WTC11 (cell line): ENCODE measurements around the gene TNIK. TPM values are rescaled to one million over a fixed set of nuclear protein-coding genes. Genes with fewer than 3 reads are reported as not detected.
A peak's percentile ranks its signal among the peaks of the same experiment; 100 is the strongest.
"Not testable (repeated sequence)": the region's sequence is repeated elsewhere in the genome, so short reads cannot be mapped to it uniquely, and the experiment has no call there.

Source experiments
- ATAC-seq: fragments of 200-7000 bp; cut with Tn5 transposase; 2 replicates; pipeline ENCODE4 v1.10.0; 2021; ENCODE audit warnings: mild to moderate bottlenecking, moderate library complexity
- CTCF ChIA-PET: fragments of 300-600 bp; sonication (Branson Sonifier 250); formaldehyde crosslinking; loops from one replicate; lab custom pipeline; 2021; ENCODE audit warnings: antibody characterized with exemption; lab: Charles Lee
- POLR2A ChIA-PET: fragments of 350-600 bp; sonication (Branson Sonifier 250); formaldehyde crosslinking; loops from one replicate; lab custom pipeline; 2021; ENCODE audit warnings: antibody characterized with exemption; lab: Charles Lee
- DNase-seq: peaks from one replicate; pipeline ENCODE4 v3.0.0; 2021; ENCODE audit warnings: low spot score
- H3K27ac Mint-ChIP-seq: 2 replicates; pipeline ENCODE4 v1.8.0; 2021; ENCODE audit warnings: mixed read lengths
- H3K27me3 Mint-ChIP-seq: 2 replicates; pipeline ENCODE4 v1.8.0; 2021; ENCODE audit warnings: low read depth, mild to moderate bottlenecking, moderate library complexity, mixed read lengths
- H3K36me3 Mint-ChIP-seq: 2 replicates; pipeline ENCODE4 v1.8.0; 2021; ENCODE audit warnings: mixed read lengths
- H3K4me1 Mint-ChIP-seq: 2 replicates; pipeline ENCODE4 v1.8.0; 2022; ENCODE audit warnings: mixed read lengths
- H3K4me3 Mint-ChIP-seq: 2 replicates; pipeline ENCODE4 v1.8.0; 2021; ENCODE audit warnings: mild to moderate bottlenecking, moderate library complexity, mixed read lengths
- H3K9me3 Mint-ChIP-seq: 2 replicates; pipeline ENCODE4 v1.8.0; 2021; ENCODE audit warnings: mixed read lengths
- FOXK1 ChIP-seq: sonication (generic); formaldehyde crosslinking; IDR thresholded peaks from 2 replicates; pipeline ENCODE4 v1.8.0; 2022; ENCODE audit warnings: mild to moderate bottlenecking, moderate library complexity, missing genetic modification reagents
- GABPB1 ChIP-seq: sonication (generic); formaldehyde crosslinking; IDR thresholded peaks from 2 replicates; pipeline ENCODE4 v1.8.1; 2023; ENCODE audit warnings: mild to moderate bottlenecking, missing genetic modification reagents
- HMGA2 ChIP-seq: fragments of 250-450 bp; sonication (Bioruptor Pico); IDR thresholded peaks from 2 replicates; pipeline ENCODE4 v1.4.0; 2021; ENCODE audit warnings: mild to moderate bottlenecking, moderate library complexity
- JAZF1 ChIP-seq: fragments of 250-450 bp; sonication (Bioruptor Pico); IDR thresholded peaks from 2 replicates; pipeline ENCODE4 v1.9.0; 2021; ENCODE audit warnings: moderate library complexity, mild to moderate bottlenecking, inconsistent platforms
- KAT7 ChIP-seq: sonication (generic); formaldehyde crosslinking; IDR thresholded peaks from 2 replicates; pipeline ENCODE4 v1.8.1; 2023; ENCODE audit warnings: missing genetic modification reagents, mild to moderate bottlenecking, borderline replicate concordance
- NR2C2 ChIP-seq: sonication (generic); formaldehyde crosslinking; IDR thresholded peaks from 2 replicates; pipeline ENCODE4 v1.8.0; 2022; ENCODE audit warnings: mild to moderate bottlenecking, missing genetic modification reagents
- NR3C1 ChIP-seq: sonication (generic); formaldehyde crosslinking; conservative IDR thresholded peaks from 2 replicates; pipeline ENCODE4 v1.8.1; 2023; ENCODE audit warnings: low read depth, mild to moderate bottlenecking, missing genetic modification reagents
- TCF7 ChIP-seq: sonication (generic); formaldehyde crosslinking; IDR thresholded peaks from 2 replicates; pipeline ENCODE4 v1.8.0; 2022; ENCODE audit warnings: mild to moderate bottlenecking, low read depth, missing genetic modification reagents, moderate library complexity
- TP53 ChIP-seq: sonication (generic); formaldehyde crosslinking; IDR thresholded peaks from 2 replicates; pipeline ENCODE4 v1.8.1; 2023; ENCODE audit warnings: mild to moderate bottlenecking, missing genetic modification reagents
- ZNF138 ChIP-seq: sonication (generic); formaldehyde crosslinking; conservative IDR thresholded peaks from 2 replicates; pipeline ENCODE4 v1.8.1; 2022; ENCODE audit warnings: mild to moderate bottlenecking, moderate library complexity, missing genetic modification reagents
- ZNF263 ChIP-seq: sonication (generic); formaldehyde crosslinking; IDR thresholded peaks from 2 replicates; pipeline ENCODE4 v1.8.1; 2022; ENCODE audit warnings: low read depth, mild to moderate bottlenecking, moderate library complexity, missing genetic modification reagents
- ZNF317 ChIP-seq: sonication (generic); formaldehyde crosslinking; IDR thresholded peaks from 2 replicates; pipeline ENCODE4 v1.8.1; 2023; ENCODE audit warnings: low read depth, mild to moderate bottlenecking, moderate library complexity, missing genetic modification reagents, borderline replicate concordance
- ZNF671 ChIP-seq: fragments of 250-450 bp; sonication (Bioruptor Pico); IDR thresholded peaks from 2 replicates; pipeline ENCODE4 v1.8.0; 2021; ENCODE audit warnings: mild to moderate bottlenecking
- total RNA-seq: library from RNA; stranded (reverse); gene quantifications from 3 replicates; pipeline ENCODE4 v1.2.3, GENCODE V29; 2021
- TF ChIP-seq, protein P1 (sequence below): fragments of 250-450 bp; sonication (Bioruptor Pico); IDR thresholded peaks from 2 replicates; pipeline ENCODE4 v1.8.0; 2021; ENCODE audit warnings: mild to moderate bottlenecking
- TF ChIP-seq, protein P2 (sequence below): fragments of 250-450 bp; sonication (Bioruptor Pico); IDR thresholded peaks from 2 replicates; pipeline ENCODE4 v1.9.0; 2021; ENCODE audit warnings: mild to moderate bottlenecking, borderline replicate concordance
- TF ChIP-seq, protein P3 (sequence below): sonication (generic); formaldehyde crosslinking; IDR thresholded peaks from 2 replicates; pipeline ENCODE4 v1.8.0; 2022; ENCODE audit warnings: mild to moderate bottlenecking, missing genetic modification reagents
- TF ChIP-seq, protein P4 (sequence below): fragments of 250-450 bp; sonication (Bioruptor Pico); IDR thresholded peaks from 2 replicates; pipeline ENCODE4 v2.1.2; 2022; ENCODE audit warnings: mild to moderate bottlenecking, moderate library complexity

Gene TNIK
- total RNA-seq, 1 experiment from 2014 or later: 50.3 TPM

DNA sequence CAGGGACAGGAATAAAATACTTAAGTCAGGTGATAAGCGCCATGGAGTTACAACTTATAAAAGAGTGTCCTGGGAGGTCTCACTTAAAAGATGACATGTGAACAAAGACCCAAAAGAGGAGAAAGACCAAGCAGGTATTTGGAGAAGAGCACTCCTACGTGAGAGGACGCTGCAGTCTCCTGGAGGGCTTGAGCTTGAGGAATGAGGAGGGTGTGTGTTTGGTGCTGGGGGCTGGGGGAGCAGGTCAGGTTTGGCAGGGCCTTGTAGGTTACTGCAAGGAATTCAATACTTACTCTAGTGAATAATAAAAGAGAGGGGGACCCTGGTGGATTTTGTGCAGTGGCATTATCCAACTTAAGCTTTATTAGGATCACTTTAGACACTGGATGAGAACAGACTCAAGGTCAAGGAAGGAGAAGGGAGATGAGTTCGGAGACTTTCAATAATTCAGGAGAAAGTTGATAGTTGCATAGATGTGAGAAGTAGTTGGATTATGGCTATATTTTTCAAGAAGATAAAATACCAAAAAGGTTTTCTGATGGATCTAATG is 32.4 kb downstream of the TNIK start:
- Mint-ChIP-seq H3K4me3 (no peak overlapping the region), H3K36me3 (peaks cover 13% of the 10 kb centered on the region), H3K27me3 (no peaks in the 10 kb centered on the region), H3K4me1 (peaks cover 17% of the 10 kb centered on the region), H3K9me3 (peaks cover 4% of the 10 kb centered on the region), H3K27ac (no peak overlapping the region)
- DNase-seq (no peak), ATAC-seq (peak; percentile 63)
- POLR2A ChIA-PET: interaction anchor here (1.0 kb wide), 1 partner anchor 19 kb away, joined by 3 read pairs; no protein-coding TSS in a partner anchor
- TF ChIP-seq NR2C2 (no peak), HMGA2 (CRISPR knock-in tag) (no peak), TCF7 (CRISPR knock-in tag) (no peak), ZNF317 (CRISPR knock-in tag) (no peak)
- CTCF ChIA-PET: interaction anchor here (0.7 to 2.6 kb wide), 10 partner anchors 11 to 99 kb away, joined by 3 to 13 read pairs (median 6); partner anchors contain the start of gene TNIK

DNA sequence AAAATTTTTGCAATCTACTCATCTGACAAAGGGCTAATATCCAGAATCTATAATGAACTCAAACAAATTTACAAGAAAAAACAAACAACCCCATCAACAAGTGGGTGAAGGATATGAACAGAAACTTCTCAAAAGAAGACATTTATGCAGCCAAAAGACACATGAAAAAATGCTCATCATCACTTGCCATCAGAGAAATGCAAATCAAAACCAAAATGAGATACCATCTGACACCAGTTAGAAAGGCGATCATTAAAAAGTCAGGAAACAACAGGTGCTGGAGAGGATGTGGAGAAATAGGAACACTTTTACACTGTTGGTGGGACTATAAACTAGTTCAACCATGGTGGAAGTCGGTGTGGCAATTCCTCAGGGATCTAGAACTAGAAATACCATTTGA is 36.1 kb downstream of the TNIK start:
- H3K27ac Mint-ChIP-seq, H3K9me3 Mint-ChIP-seq, H3K27me3 Mint-ChIP-seq, POLR2A ChIA-PET, ATAC-seq, DNase-seq, H3K4me1 Mint-ChIP-seq, H3K4me3 Mint-ChIP-seq, CTCF ChIA-PET: not testable (repeated sequence)
- peaks cover 13% of the 10 kb centered on the region for H3K36me3 Mint-ChIP-seq

DNA sequence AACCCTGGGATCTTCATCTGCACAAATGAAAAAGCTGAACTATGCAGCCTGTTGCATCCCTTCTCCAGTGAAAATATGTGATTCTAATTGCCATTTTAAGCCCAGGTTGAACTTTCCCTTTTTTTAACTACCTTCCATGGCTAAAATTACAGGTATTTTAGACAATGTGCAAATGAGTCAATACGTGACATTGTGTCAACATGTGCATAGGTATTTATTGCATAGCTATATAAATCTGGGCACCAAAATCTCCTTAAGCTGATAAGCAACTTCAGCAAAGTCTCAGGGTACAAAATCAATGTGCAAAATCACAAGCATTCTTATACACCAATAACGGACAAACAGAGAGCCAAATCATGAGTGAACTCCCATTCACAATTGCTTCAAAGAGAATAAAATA is 37.4 kb downstream of the TNIK start:
- H3K27ac Mint-ChIP-seq, DNase-seq, POLR2A ChIA-PET, H3K27me3 Mint-ChIP-seq, ATAC-seq, CTCF ChIA-PET, H3K9me3 Mint-ChIP-seq, H3K4me3 Mint-ChIP-seq: not testable (repeated sequence)
- Mint-ChIP-seq H3K36me3 (peaks cover 13% of the 10 kb centered on the region), H3K4me1 (peaks cover 13% of the 10 kb centered on the region)

DNA sequence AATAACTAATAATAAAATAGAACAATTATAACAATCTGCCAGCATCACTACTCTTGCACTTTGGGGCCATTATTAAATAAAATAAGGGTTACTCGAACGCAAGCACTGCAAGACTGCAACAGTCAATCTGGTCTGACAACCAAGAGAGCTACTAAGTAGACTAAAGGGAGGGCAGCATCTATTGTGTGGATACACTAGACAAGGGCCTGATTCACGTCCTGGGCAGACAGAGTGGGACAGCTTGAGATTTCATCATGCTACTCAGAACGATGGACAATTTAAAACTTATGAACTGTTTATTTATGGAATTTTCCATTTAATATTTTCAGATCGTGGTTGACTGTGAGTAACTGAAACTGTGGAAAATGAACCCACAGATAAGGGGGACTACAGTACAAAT is 39.5 kb downstream of the TNIK start:
- H3K4me1 Mint-ChIP-seq: peaks cover 28% of the 10 kb centered on the region
- H3K9me3 Mint-ChIP-seq: peaks cover 4% of the 10 kb centered on the region
- CTCF ChIA-PET: interaction anchor here (1.1 to 1.2 kb wide), 2 partner anchors 33 to 145 kb away, joined by 4 read pairs; no protein-coding TSS in a partner anchor
- POLR2A ChIA-PET: no interaction called here
- peaks cover 10% of the 10 kb centered on the region for H3K36me3 Mint-ChIP-seq
- H3K27me3 Mint-ChIP-seq: no peaks in the 10 kb centered on the region
- no peak overlapping the region for H3K4me3 Mint-ChIP-seq
- ATAC-seq (no peak), DNase-seq (no peak)
- H3K27ac Mint-ChIP-seq: no peak overlapping the region
- TF ChIP-seq, protein P1, sequence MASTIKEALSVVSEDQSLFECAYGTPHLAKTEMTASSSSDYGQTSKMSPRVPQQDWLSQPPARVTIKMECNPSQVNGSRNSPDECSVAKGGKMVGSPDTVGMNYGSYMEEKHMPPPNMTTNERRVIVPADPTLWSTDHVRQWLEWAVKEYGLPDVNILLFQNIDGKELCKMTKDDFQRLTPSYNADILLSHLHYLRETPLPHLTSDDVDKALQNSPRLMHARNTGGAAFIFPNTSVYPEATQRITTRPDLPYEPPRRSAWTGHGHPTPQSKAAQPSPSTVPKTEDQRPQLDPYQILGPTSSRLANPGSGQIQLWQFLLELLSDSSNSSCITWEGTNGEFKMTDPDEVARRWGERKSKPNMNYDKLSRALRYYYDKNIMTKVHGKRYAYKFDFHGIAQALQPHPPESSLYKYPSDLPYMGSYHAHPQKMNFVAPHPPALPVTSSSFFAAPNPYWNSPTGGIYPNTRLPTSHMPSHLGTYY (CRISPR knock-in tag): no peak
- TF ChIP-seq NR3C1 (CRISPR knock-in tag) (no peak), ZNF138 (CRISPR knock-in tag) (no peak), TP53 (CRISPR knock-in tag) (no peak), FOXK1 (CRISPR knock-in tag) (no peak), ZNF671 (no peak), ZNF263 (CRISPR knock-in tag) (no peak), KAT7 (CRISPR knock-in tag) (no peak), GABPB1 (CRISPR knock-in tag) (no peak), JAZF1 (CRISPR knock-in tag) (no peak)
- TF ChIP-seq, protein P2, sequence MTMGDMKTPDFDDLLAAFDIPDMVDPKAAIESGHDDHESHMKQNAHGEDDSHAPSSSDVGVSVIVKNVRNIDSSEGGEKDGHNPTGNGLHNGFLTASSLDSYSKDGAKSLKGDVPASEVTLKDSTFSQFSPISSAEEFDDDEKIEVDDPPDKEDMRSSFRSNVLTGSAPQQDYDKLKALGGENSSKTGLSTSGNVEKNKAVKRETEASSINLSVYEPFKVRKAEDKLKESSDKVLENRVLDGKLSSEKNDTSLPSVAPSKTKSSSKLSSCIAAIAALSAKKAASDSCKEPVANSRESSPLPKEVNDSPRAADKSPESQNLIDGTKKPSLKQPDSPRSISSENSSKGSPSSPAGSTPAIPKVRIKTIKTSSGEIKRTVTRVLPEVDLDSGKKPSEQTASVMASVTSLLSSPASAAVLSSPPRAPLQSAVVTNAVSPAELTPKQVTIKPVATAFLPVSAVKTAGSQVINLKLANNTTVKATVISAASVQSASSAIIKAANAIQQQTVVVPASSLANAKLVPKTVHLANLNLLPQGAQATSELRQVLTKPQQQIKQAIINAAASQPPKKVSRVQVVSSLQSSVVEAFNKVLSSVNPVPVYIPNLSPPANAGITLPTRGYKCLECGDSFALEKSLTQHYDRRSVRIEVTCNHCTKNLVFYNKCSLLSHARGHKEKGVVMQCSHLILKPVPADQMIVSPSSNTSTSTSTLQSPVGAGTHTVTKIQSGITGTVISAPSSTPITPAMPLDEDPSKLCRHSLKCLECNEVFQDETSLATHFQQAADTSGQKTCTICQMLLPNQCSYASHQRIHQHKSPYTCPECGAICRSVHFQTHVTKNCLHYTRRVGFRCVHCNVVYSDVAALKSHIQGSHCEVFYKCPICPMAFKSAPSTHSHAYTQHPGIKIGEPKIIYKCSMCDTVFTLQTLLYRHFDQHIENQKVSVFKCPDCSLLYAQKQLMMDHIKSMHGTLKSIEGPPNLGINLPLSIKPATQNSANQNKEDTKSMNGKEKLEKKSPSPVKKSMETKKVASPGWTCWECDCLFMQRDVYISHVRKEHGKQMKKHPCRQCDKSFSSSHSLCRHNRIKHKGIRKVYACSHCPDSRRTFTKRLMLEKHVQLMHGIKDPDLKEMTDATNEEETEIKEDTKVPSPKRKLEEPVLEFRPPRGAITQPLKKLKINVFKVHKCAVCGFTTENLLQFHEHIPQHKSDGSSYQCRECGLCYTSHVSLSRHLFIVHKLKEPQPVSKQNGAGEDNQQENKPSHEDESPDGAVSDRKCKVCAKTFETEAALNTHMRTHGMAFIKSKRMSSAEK (CRISPR knock-in tag): no peak
- TF ChIP-seq, protein P3, sequence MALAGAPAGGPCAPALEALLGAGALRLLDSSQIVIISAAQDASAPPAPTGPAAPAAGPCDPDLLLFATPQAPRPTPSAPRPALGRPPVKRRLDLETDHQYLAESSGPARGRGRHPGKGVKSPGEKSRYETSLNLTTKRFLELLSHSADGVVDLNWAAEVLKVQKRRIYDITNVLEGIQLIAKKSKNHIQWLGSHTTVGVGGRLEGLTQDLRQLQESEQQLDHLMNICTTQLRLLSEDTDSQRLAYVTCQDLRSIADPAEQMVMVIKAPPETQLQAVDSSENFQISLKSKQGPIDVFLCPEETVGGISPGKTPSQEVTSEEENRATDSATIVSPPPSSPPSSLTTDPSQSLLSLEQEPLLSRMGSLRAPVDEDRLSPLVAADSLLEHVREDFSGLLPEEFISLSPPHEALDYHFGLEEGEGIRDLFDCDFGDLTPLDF (CRISPR knock-in tag): no peak
- TF ChIP-seq, protein P4, sequence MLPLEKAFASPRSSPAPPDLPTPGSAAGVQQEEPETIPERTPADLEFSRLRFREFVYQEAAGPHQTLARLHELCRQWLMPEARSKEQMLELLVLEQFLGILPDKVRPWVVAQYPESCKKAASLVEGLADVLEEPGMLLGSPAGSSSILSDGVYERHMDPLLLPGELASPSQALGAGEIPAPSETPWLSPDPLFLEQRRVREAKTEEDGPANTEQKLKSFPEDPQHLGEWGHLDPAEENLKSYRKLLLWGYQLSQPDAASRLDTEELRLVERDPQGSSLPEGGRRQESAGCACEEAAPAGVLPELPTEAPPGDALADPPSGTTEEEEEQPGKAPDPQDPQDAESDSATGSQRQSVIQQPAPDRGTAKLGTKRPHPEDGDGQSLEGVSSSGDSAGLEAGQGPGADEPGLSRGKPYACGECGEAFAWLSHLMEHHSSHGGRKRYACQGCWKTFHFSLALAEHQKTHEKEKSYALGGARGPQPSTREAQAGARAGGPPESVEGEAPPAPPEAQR (CRISPR knock-in tag): no peak
